GM21381 (cell line): Measurements from ENCODE around the gene ZNF614.
"Not testable (repeated sequence)": the region's sequence is repeated elsewhere in the genome, so short reads cannot be mapped to it uniquely, and the experiment has no call there.

Experiments
- ATAC-seq: cut with Tn5 transposase; IDR thresholded peaks from one replicate; pipeline ENCODE4 v1.9.1; 2021; ENCODE audit warnings: mild to moderate bottlenecking, moderate library complexity; ENCODE audit not compliant: unreplicated experiment

The ZNF614 gene

GRCh38 chr19:51993422-51993821 is 34.8 kb downstream of the ZNF614 start:
- no peak for ATAC-seq

GRCh38 chr19:51986309-51987291 is 41.6 kb downstream of the ZNF614 start, which contains the start of gene ZNF350:
TSS of gene ZNF350 (minus strand) at chr19:51986840. CDS start at chr19:51974360, 12,480 bp downstream.
- peak; percentile 90 for ATAC-seq

- ATAC-seq, result no peak
Observed at GRCh38 chr19:51983361-51983760, 44.8 kb downstream of the ZNF614 start.

- ATAC-seq, result not testable (repeated sequence)
Observed at GRCh38 chr19:51980926-51981325, 47.3 kb downstream of the ZNF614 start.

- ATAC-seq, result no peak
Observed at GRCh38 chr19:51980116-51980736, 48.0 kb downstream of the ZNF614 start.

GRCh38 chr19:51978882-51979281 is 49.3 kb downstream of the ZNF614 start:
- ATAC-seq, result no peak

- no peak for ATAC-seq
Observed at GRCh38 chr19:51977346-51977745, 50.8 kb downstream of the ZNF614 start.

GRCh38 chr19:51976852-51977251 is 51.3 kb downstream of the ZNF614 start:
- ATAC-seq, result no peak

- ATAC-seq, result not testable (repeated sequence)
Observed at GRCh38 chr19:51975787-51976186, 52.4 kb downstream of the ZNF614 start.

GRCh38 chr19:51971624-51972023 is 56.6 kb downstream of the ZNF614 start:
- no peak for ATAC-seq

- ATAC-seq, result no peak
Observed at GRCh38 chr19:51970718-51971117, 57.5 kb downstream of the ZNF614 start.

- ATAC-seq, result no peak
Observed at GRCh38 chr19:51965583-51965982, 62.6 kb downstream of the ZNF614 start.
